Cardiac muscle cell (in vitro differentiated cells and primary cell): ENCODE measurements around the gene EGFL8. TPM values are rescaled to one million over a fixed set of nuclear protein-coding genes. Genes with fewer than 3 reads are reported as not detected.

Experiments used
- DNase-seq, 2 donors: peaks; one replicate each; pipeline versions ENCODE4 v3.0.0 to v3.0.0-alpha.2; 2010 to 2017; ENCODE audit warnings: low read depth in 1 of 2, low spot score in 1 of 2
- H3K27ac ChIP-seq: fragments of 200-600 bp; sonication (generic); 2 replicates; pipeline ENCODE4 v1.5.1; 2016
- H3K27me3 ChIP-seq: fragments of 200-600 bp; sonication (generic); 2 replicates; pipeline ENCODE4 v1.6.0; 2016; ENCODE audit warnings: control low read depth
- H3K36me3 ChIP-seq: fragments of 200-600 bp; sonication (generic); 2 replicates; pipeline ENCODE4 v1.5.1; 2016; ENCODE audit warnings: control low read depth
- H3K4me1 ChIP-seq: fragments of 200-600 bp; sonication (generic); 2 replicates; pipeline ENCODE4 v1.8.1; 2017; ENCODE audit warnings: low read depth, mild to moderate bottlenecking, mixed run types
- H3K4me3 ChIP-seq: fragments of 200-600 bp; sonication (generic); 2 replicates; pipeline ENCODE4 v1.5.1; 2016; ENCODE audit warnings: mild to moderate bottlenecking
- H3K9me3 ChIP-seq: fragments of 200-600 bp; sonication (generic); 2 replicates; pipeline ENCODE4 v1.5.1; 2017; ENCODE audit warnings: low read depth, mild to moderate bottlenecking, control low read depth
- CTCF ChIP-seq: IDR thresholded peaks from 2 replicates; pipeline ENCODE4 v1.5.1; 2012; ENCODE audit warnings: low read depth, mild to moderate bottlenecking, low read length
- polyA plus RNA-seq: library from polyadenylated mRNA; unstranded; fragments of >200 nt; fragmentation: Nextera tagmentation; extraction: Ambion mirVana; gene quantifications from 2 replicates; pipeline ENCODE4 v1.2.1, GENCODE V29; 2016
- total RNA-seq: library from RNA; depleted of rRNA; stranded (reverse); fragments of >200 nt; gene quantifications from 2 replicates; pipeline ENCODE4 v1.2.3, GENCODE V29; 2016

Gene EGFL8
- total and polyA plus RNA-seq, 2 experiments from 2014 or later, result 15.2 to 18.7 TPM

GRCh38 chr6:32195652-32195901, 31.2 kb downstream of the EGFL8 start:
- TF ChIP-seq CTCF, result peak; percentile 25
- H3K4me1 ChIP-seq, result no peaks in the 10 kb centered on the region
- no peaks in the 10 kb centered on the region for H3K36me3 ChIP-seq
- H3K9me3 ChIP-seq, result no peaks in the 10 kb centered on the region
- H3K27me3 ChIP-seq, result no peaks in the 10 kb centered on the region
- H3K27ac ChIP-seq, result peak overlapping the region; percentile 93
- peak overlapping the region; percentile 37 for H3K4me3 ChIP-seq
- DNase-seq, result peak; percentile 100

- no peak for TF ChIP-seq CTCF
- H3K4me3 ChIP-seq, result peak overlapping the region; percentile 37
- H3K36me3 ChIP-seq, result no peaks in the 10 kb centered on the region
- H3K27ac ChIP-seq, result peak overlapping the region; percentile 93
- no peaks in the 10 kb centered on the region for H3K27me3 ChIP-seq
- peak; percentile 76 to 98 for DNase-seq
- H3K9me3 ChIP-seq, result no peaks in the 10 kb centered on the region
- no peaks in the 10 kb centered on the region for H3K4me1 ChIP-seq
Measured at GRCh38 chr6:32195902-32196681, 31.7 kb downstream of the EGFL8 start.

- H3K27ac ChIP-seq, result peak overlapping the region; percentile 93
- no peaks in the 10 kb centered on the region for H3K36me3 ChIP-seq
- no peaks in the 10 kb centered on the region for H3K27me3 ChIP-seq
- no peaks in the 10 kb centered on the region for H3K9me3 ChIP-seq
- TF ChIP-seq CTCF, result no peak
- DNase-seq, result peak in 1 of 2 donors; percentile 51
- H3K4me3 ChIP-seq, result peak overlapping the region; percentile 37
- no peaks in the 10 kb centered on the region for H3K4me1 ChIP-seq
Measured at GRCh38 chr6:32196682-32197616, 32.6 kb downstream of the EGFL8 start.

GRCh38 chr6:32198345-32198696, 33.9 kb downstream of the EGFL8 start:
- H3K4me1 ChIP-seq, result no peaks in the 10 kb centered on the region
- H3K9me3 ChIP-seq, result no peaks in the 10 kb centered on the region
- no peaks in the 10 kb centered on the region for H3K36me3 ChIP-seq
- no peak for TF ChIP-seq CTCF
- no peak overlapping the region for H3K27ac ChIP-seq
- no peak overlapping the region for H3K4me3 ChIP-seq
- H3K27me3 ChIP-seq, result no peaks in the 10 kb centered on the region
- no peak for DNase-seq

GRCh38 chr6:32198866-32199265, 34.5 kb downstream of the EGFL8 start:
- no peaks in the 10 kb centered on the region for H3K4me1 ChIP-seq
- no peak overlapping the region for H3K27ac ChIP-seq
- no peak for DNase-seq
- no peak for TF ChIP-seq CTCF
- H3K27me3 ChIP-seq, result no peaks in the 10 kb centered on the region
- H3K9me3 ChIP-seq, result no peaks in the 10 kb centered on the region
- no peak overlapping the region for H3K4me3 ChIP-seq
- no peaks in the 10 kb centered on the region for H3K36me3 ChIP-seq
